ENCODE results near the gene TRIM22.
"Not testable (repeated sequence)": the region's sequence is repeated elsewhere in the genome, so short reads cannot be mapped to it uniquely, and the experiment has no call there.

The TRIM22 gene

GRCh38 chr11:5694642-5695041 lies 5.1 kb downstream of the TRIM22 start:
- no peaks in the 10 kb centered on the region for H3K9me3 ChIP-seq (ENCODE audit: control insufficient read depth, low read length)
- peaks cover 3% of the 10 kb centered on the region for H3K4me1 ChIP-seq (ENCODE audit: control insufficient read depth, insufficient read depth, low read length)
- H3K4me3 ChIP-seq (ENCODE audit: low read length), result no peak overlapping the region
- H3K36me3 ChIP-seq (ENCODE audit: control insufficient read depth, insufficient read depth, low read length), result no peaks in the 10 kb centered on the region
- no peak overlapping the region for H3K9ac ChIP-seq (ENCODE audit: low read length)
- no peaks in the 10 kb centered on the region for H3K27me3 ChIP-seq (ENCODE audit: control insufficient read depth, insufficient read depth, low read length)

GRCh38 chr11:5695580-5695979 lies 6.0 kb downstream of the TRIM22 start:
- no peaks in the 10 kb centered on the region for H3K4me1 ChIP-seq (ENCODE audit: control insufficient read depth, insufficient read depth, low read length)
- H3K9me3 ChIP-seq (ENCODE audit: control insufficient read depth, low read length), result no peaks in the 10 kb centered on the region
- no peaks in the 10 kb centered on the region for H3K36me3 ChIP-seq (ENCODE audit: control insufficient read depth, insufficient read depth, low read length)

GRCh38 chr11:5696210-5696609 lies 6.6 kb downstream of the TRIM22 start:
- Histone ChIP-seq H3K27me3 (ENCODE audit: control insufficient read depth, insufficient read depth, low read length) (no peaks in the 10 kb centered on the region), H3K9ac (ENCODE audit: low read length) (no peak overlapping the region), H3K4me3 (ENCODE audit: low read length) (no peak overlapping the region), H3K9me3 (ENCODE audit: control insufficient read depth, low read length) (no peaks in the 10 kb centered on the region), H3K36me3 (ENCODE audit: control insufficient read depth, insufficient read depth, low read length) (no peaks in the 10 kb centered on the region), H3K4me1 (ENCODE audit: control insufficient read depth, insufficient read depth, low read length) (no peaks in the 10 kb centered on the region)

More at GRCh38 chr11:5695580-5695979, 6.0 kb downstream of the TRIM22 start:
- Histone ChIP-seq H3K4me3 (ENCODE audit: low read length) (no peak overlapping the region), H3K27me3 (ENCODE audit: control insufficient read depth, insufficient read depth, low read length) (no peaks in the 10 kb centered on the region), H3K9ac (ENCODE audit: low read length) (no peak overlapping the region)

GRCh38 chr11:5698281-5698680 lies 8.7 kb downstream of the TRIM22 start:
- no peak overlapping the region for H3K9ac ChIP-seq (ENCODE audit: low read length)
- H3K9me3 ChIP-seq (ENCODE audit: control insufficient read depth, low read length), result no peaks in the 10 kb centered on the region
- no peaks in the 10 kb centered on the region for H3K36me3 ChIP-seq (ENCODE audit: control insufficient read depth, insufficient read depth, low read length)
- no peaks in the 10 kb centered on the region for H3K4me1 ChIP-seq (ENCODE audit: control insufficient read depth, insufficient read depth, low read length)
- H3K27me3 ChIP-seq (ENCODE audit: control insufficient read depth, insufficient read depth, low read length), result no peaks in the 10 kb centered on the region
- no peak overlapping the region for H3K4me3 ChIP-seq (ENCODE audit: low read length)

- Histone ChIP-seq H3K4me3 (ENCODE audit: low read length) (no peak overlapping the region), H3K36me3 (ENCODE audit: control insufficient read depth, insufficient read depth, low read length) (no peaks in the 10 kb centered on the region), H3K9ac (ENCODE audit: low read length) (no peak overlapping the region), H3K4me1 (ENCODE audit: control insufficient read depth, insufficient read depth, low read length) (no peaks in the 10 kb centered on the region), H3K27me3 (ENCODE audit: control insufficient read depth, insufficient read depth, low read length) (no peaks in the 10 kb centered on the region), H3K9me3 (ENCODE audit: control insufficient read depth, low read length) (no peaks in the 10 kb centered on the region)
Observed at GRCh38 chr11:5700421-5701054, 10.9 kb downstream of the TRIM22 start.

GRCh38 chr11:5701055-5701577 lies 11.5 kb downstream of the TRIM22 start:
- Histone ChIP-seq H3K9me3 (ENCODE audit: control insufficient read depth, low read length) (no peaks in the 10 kb centered on the region), H3K27me3 (ENCODE audit: control insufficient read depth, insufficient read depth, low read length) (no peaks in the 10 kb centered on the region), H3K4me1 (ENCODE audit: control insufficient read depth, insufficient read depth, low read length) (no peaks in the 10 kb centered on the region), H3K9ac (ENCODE audit: low read length) (no peak overlapping the region), H3K36me3 (ENCODE audit: control insufficient read depth, insufficient read depth, low read length) (no peaks in the 10 kb centered on the region), H3K4me3 (ENCODE audit: low read length) (no peak overlapping the region)

- H3K9me3 ChIP-seq (ENCODE audit: control insufficient read depth, low read length), result no peaks in the 10 kb centered on the region
- no peaks in the 10 kb centered on the region for H3K27me3 ChIP-seq (ENCODE audit: control insufficient read depth, insufficient read depth, low read length)
- no peak overlapping the region for H3K4me3 ChIP-seq (ENCODE audit: low read length)
- no peaks in the 10 kb centered on the region for H3K4me1 ChIP-seq (ENCODE audit: control insufficient read depth, insufficient read depth, low read length)
- no peak overlapping the region for H3K9ac ChIP-seq (ENCODE audit: low read length)
- no peaks in the 10 kb centered on the region for H3K36me3 ChIP-seq (ENCODE audit: control insufficient read depth, insufficient read depth, low read length)
Observed at GRCh38 chr11:5703741-5704536, 14.3 kb downstream of the TRIM22 start.

GRCh38 chr11:5705688-5706087 lies 16.1 kb downstream of the TRIM22 start:
- no peak overlapping the region for H3K9ac ChIP-seq (ENCODE audit: low read length)
- H3K36me3 ChIP-seq (ENCODE audit: control insufficient read depth, insufficient read depth, low read length), result no peaks in the 10 kb centered on the region
- no peaks in the 10 kb centered on the region for H3K9me3 ChIP-seq (ENCODE audit: control insufficient read depth, low read length)
- no peaks in the 10 kb centered on the region for H3K4me1 ChIP-seq (ENCODE audit: control insufficient read depth, insufficient read depth, low read length)
- no peak overlapping the region for H3K4me3 ChIP-seq (ENCODE audit: low read length)
- H3K27me3 ChIP-seq (ENCODE audit: control insufficient read depth, insufficient read depth, low read length), result no peaks in the 10 kb centered on the region

- Histone ChIP-seq H3K4me1 (ENCODE audit: control insufficient read depth, insufficient read depth, low read length) (no peaks in the 10 kb centered on the region), H3K4me3 (ENCODE audit: low read length) (no peak overlapping the region), H3K36me3 (ENCODE audit: control insufficient read depth, insufficient read depth, low read length) (no peaks in the 10 kb centered on the region), H3K9me3 (ENCODE audit: control insufficient read depth, low read length) (no peaks in the 10 kb centered on the region), H3K27me3 (ENCODE audit: control insufficient read depth, insufficient read depth, low read length) (no peaks in the 10 kb centered on the region), H3K9ac (ENCODE audit: low read length) (no peak overlapping the region)
Observed at GRCh38 chr11:5712507-5712906, 22.9 kb downstream of the TRIM22 start.

GRCh38 chr11:5713695-5714094 lies 24.1 kb downstream of the TRIM22 start:
- no peaks in the 10 kb centered on the region for H3K27me3 ChIP-seq (ENCODE audit: control insufficient read depth, insufficient read depth, low read length)
- H3K4me1 ChIP-seq (ENCODE audit: control insufficient read depth, insufficient read depth, low read length), result no peaks in the 10 kb centered on the region
- no peaks in the 10 kb centered on the region for H3K36me3 ChIP-seq (ENCODE audit: control insufficient read depth, insufficient read depth, low read length)
- H3K4me3 ChIP-seq (ENCODE audit: low read length), result no peak overlapping the region
- no peak overlapping the region for H3K9ac ChIP-seq (ENCODE audit: low read length)
- no peaks in the 10 kb centered on the region for H3K9me3 ChIP-seq (ENCODE audit: control insufficient read depth, low read length)

- H3K9me3 ChIP-seq (ENCODE audit: control insufficient read depth, low read length); H3K27me3 ChIP-seq (ENCODE audit: control insufficient read depth, insufficient read depth, low read length); H3K9ac ChIP-seq (ENCODE audit: low read length); H3K36me3 ChIP-seq (ENCODE audit: control insufficient read depth, insufficient read depth, low read length); H3K4me1 ChIP-seq (ENCODE audit: control insufficient read depth, insufficient read depth, low read length); H3K4me3 ChIP-seq (ENCODE audit: low read length): not testable (repeated sequence)
Observed at GRCh38 chr11:5716518-5716917, 26.9 kb downstream of the TRIM22 start.

- H3K27me3 ChIP-seq (ENCODE audit: control insufficient read depth, insufficient read depth, low read length), result no peaks in the 10 kb centered on the region
- no peak overlapping the region for H3K4me3 ChIP-seq (ENCODE audit: low read length)
- H3K9me3 ChIP-seq (ENCODE audit: control insufficient read depth, low read length), result no peaks in the 10 kb centered on the region
- no peaks in the 10 kb centered on the region for H3K4me1 ChIP-seq (ENCODE audit: control insufficient read depth, insufficient read depth, low read length)
- no peak overlapping the region for H3K9ac ChIP-seq (ENCODE audit: low read length)
- no peaks in the 10 kb centered on the region for H3K36me3 ChIP-seq (ENCODE audit: control insufficient read depth, insufficient read depth, low read length)
Observed at GRCh38 chr11:5719703-5720495, 30.3 kb downstream of the TRIM22 start.

All from mucosa of stomach (tissue), 1 donor.